CD4-positive, CD25-positive, alpha-beta regulatory T cell (primary cell): ENCODE data around the gene SOX5. TPM values are rescaled to one million over a fixed set of nuclear protein-coding genes. Genes with fewer than 3 reads are reported as not detected.

Experiments
- ATAC-seq, 2 donors: fragments of 150-1000 bp; cut with Tn5 transposase; one replicate each; pipeline ENCODE4 v1.10.0; 2021; ENCODE audit warnings: low read depth in 2 of 2, moderate number of reproducible peaks in 2 of 2, moderate library complexity in 1 of 2
- DNase-seq, 3 donors: peaks; one replicate each; pipeline versions ENCODE4 v3.0.0 to v3.0.0-alpha.2; 2012 to 2022; ENCODE audit warnings: mixed read lengths in 1 of 3
- H3K27ac ChIP-seq: one replicate; pipeline ENCODE4 v1.7.0; 2013; ENCODE audit warnings: mild to moderate bottlenecking, low read length; ENCODE audit not compliant: insufficient read depth, poor library complexity, severe bottlenecking
- H3K27me3 ChIP-seq: one replicate; pipeline ENCODE4 v1.7.0; 2013; ENCODE audit warnings: low read length; ENCODE audit not compliant: control insufficient read depth, insufficient read depth
- H3K36me3 ChIP-seq: one replicate; pipeline ENCODE4 v1.7.0; 2013; ENCODE audit warnings: mild to moderate bottlenecking, low read length, moderate library complexity; ENCODE audit not compliant: control insufficient read depth, insufficient read depth
- H3K4me1 ChIP-seq: 2 replicates; pipeline ENCODE4 v1.7.0; 2013; ENCODE audit warnings: mild to moderate bottlenecking, low read length; ENCODE audit not compliant: insufficient read depth, control insufficient read depth, poor library complexity, severe bottlenecking
- H3K4me3 ChIP-seq: one replicate; pipeline ENCODE4 v1.7.0; 2013; ENCODE audit warnings: low read depth, mild to moderate bottlenecking, low read length, moderate library complexity
- H3K9me3 ChIP-seq, 2 experiments: 1 replicate in 1 of 2; 2 replicates in 1 of 2; pipeline ENCODE4 v1.7.0; 2013; ENCODE audit warnings: low read length in 2 of 2, mild to moderate bottlenecking in 1 of 2, moderate library complexity in 1 of 2; ENCODE audit not compliant: control insufficient read depth in 2 of 2
- H3K27ac Mint-ChIP-seq, 3 donors: one replicate each; pipeline ENCODE4 v1.8.0; 2020 to 2022; ENCODE audit warnings: mild to moderate bottlenecking in 3 of 3, mixed read lengths in 3 of 3, moderate library complexity in 2 of 3
- H3K27me3 Mint-ChIP-seq: one replicate; pipeline ENCODE4 v1.8.0; 2022; ENCODE audit warnings: mild to moderate bottlenecking, mixed read lengths
- H3K36me3 Mint-ChIP-seq: one replicate; pipeline ENCODE4 v1.8.0; 2020; ENCODE audit warnings: mixed read lengths
- H3K4me1 Mint-ChIP-seq, 4 donors: one replicate each; pipeline ENCODE4 v1.8.0; 2020 to 2022; ENCODE audit warnings: mixed read lengths in 4 of 4, mild to moderate bottlenecking in 1 of 4
- H3K4me3 Mint-ChIP-seq, 4 donors: one replicate each; pipeline ENCODE4 v1.8.0; 2020 to 2022; ENCODE audit warnings: mild to moderate bottlenecking in 4 of 4, mixed read lengths in 4 of 4, moderate library complexity in 3 of 4
- H3K9me3 Mint-ChIP-seq, 7 donors: one replicate each; pipeline ENCODE4 v1.8.0; 2020 to 2022; ENCODE audit warnings: mixed read lengths in 7 of 7, mild to moderate bottlenecking in 3 of 7, moderate library complexity in 2 of 7
- polyA plus RNA-seq, 4 donors: library from polyadenylated mRNA; unstranded; fragments of 300-500 nt; fragmentation: Illumina TruSeq; gene quantifications; one replicate each; pipeline ENCODE4 v1.2.3, GENCODE V29; 2021
- total RNA-seq: library from RNA; stranded (reverse); gene quantifications from one replicate; pipeline ENCODE4 v1.2.3, GENCODE V29; 2022

SOX5 gene
- total and polyA plus RNA-seq, 5 donors from 2014 or later: not detected

DNA sequence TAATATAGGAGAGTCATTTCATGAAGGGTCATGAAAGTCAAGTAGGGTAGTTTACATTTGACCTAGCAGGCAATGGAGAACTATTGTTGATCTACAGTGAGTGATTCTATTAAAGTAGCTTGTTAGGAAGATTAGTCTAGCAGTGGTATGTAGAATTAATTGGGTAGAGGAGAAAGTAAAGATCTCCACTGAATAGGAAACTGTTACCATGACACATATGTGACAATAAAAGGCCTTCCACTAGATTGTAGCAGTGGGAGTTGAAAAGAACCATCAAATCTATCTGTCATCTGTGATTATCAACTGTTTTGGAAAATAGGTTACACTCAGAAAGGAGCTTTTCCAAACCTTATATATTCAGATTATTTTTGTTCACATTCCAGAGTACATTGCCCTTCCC lies 92.3 kb downstream of the SOX5 start:
- Mint-ChIP-seq H3K9me3 (peaks cover 0 to 18% (median 5%) of the 10 kb centered on the region in 7 donors), H3K4me3 (no peak overlapping the region), H3K36me3 (no peaks in the 10 kb centered on the region), H3K27me3 (no peaks in the 10 kb centered on the region), H3K27ac (no peak overlapping the region), H3K4me1 (no peaks in the 10 kb centered on the region)
- Histone ChIP-seq H3K27ac (no peak overlapping the region), H3K27me3 (no peaks in the 10 kb centered on the region), H3K4me1 (no peaks in the 10 kb centered on the region), H3K4me3 (no peak overlapping the region), H3K36me3 (no peaks in the 10 kb centered on the region), H3K9me3 (no peaks in the 10 kb centered on the region)
- no peak for ATAC-seq
- no peak for DNase-seq

DNA sequence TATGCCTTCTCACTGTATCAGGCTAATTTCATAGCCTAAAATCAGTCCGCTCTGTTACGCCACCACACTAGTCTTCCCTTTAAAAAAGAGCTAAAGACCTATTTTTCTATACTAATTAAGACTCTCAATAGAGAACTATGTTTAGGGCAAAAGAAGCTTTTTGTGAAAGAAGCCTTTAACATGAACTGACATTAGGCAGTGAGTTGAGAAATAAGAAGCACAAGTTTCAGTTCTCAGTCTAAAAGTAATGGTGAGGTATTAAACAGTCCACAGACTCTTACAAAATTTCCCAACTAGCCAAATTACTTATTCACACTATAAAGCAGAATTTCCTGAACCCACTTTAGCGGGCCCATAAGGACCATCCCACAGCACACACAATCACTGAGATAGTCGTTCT lies 93.7 kb downstream of the SOX5 start:
- no peak for DNase-seq
- Histone ChIP-seq H3K9me3 (no peaks in the 10 kb centered on the region), H3K27me3 (no peaks in the 10 kb centered on the region), H3K4me1 (no peaks in the 10 kb centered on the region), H3K27ac (no peak overlapping the region), H3K36me3 (no peaks in the 10 kb centered on the region), H3K4me3 (no peak overlapping the region)
- H3K4me3 Mint-ChIP-seq: no peak overlapping the region
- no peaks in the 10 kb centered on the region for H3K36me3 Mint-ChIP-seq
- ATAC-seq: no peak
- no peaks in the 10 kb centered on the region for H3K4me1 Mint-ChIP-seq
- H3K27me3 Mint-ChIP-seq: no peaks in the 10 kb centered on the region
- no peak overlapping the region for H3K27ac Mint-ChIP-seq
- peaks cover 0 to 16% (median 3%) of the 10 kb centered on the region in 7 donors for H3K9me3 Mint-ChIP-seq

DNA sequence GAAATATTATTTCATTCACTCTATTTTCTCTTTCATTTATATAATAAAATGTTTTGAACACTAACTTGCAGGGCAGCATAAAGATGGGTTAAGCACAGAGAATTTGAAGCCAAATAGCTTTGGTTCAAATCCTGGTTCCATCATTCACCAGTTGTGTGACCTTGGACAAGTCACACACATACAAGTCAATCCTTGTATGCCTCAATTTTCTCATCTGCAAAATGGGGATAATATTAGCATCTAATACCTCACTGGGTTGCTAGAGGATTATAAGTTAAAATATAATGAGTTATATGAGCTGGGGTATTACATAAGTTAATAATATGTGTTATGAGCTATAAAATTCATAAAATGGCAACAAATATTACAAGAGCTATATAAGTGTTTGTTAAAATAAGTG lies 94.9 kb downstream of the SOX5 start:
- no peak for ATAC-seq
- no peak for DNase-seq
- Histone ChIP-seq H3K4me1 (no peaks in the 10 kb centered on the region), H3K27ac (no peak overlapping the region), H3K27me3 (no peaks in the 10 kb centered on the region), H3K36me3 (no peaks in the 10 kb centered on the region), H3K9me3 (no peaks in the 10 kb centered on the region), H3K4me3 (no peak overlapping the region)
- Mint-ChIP-seq H3K27me3 (no peaks in the 10 kb centered on the region), H3K36me3 (no peaks in the 10 kb centered on the region), H3K27ac (no peak overlapping the region), H3K9me3 (peaks cover 0 to 8% (median 2%) of the 10 kb centered on the region in 7 donors), H3K4me3 (no peak overlapping the region), H3K4me1 (no peaks in the 10 kb centered on the region)

DNA sequence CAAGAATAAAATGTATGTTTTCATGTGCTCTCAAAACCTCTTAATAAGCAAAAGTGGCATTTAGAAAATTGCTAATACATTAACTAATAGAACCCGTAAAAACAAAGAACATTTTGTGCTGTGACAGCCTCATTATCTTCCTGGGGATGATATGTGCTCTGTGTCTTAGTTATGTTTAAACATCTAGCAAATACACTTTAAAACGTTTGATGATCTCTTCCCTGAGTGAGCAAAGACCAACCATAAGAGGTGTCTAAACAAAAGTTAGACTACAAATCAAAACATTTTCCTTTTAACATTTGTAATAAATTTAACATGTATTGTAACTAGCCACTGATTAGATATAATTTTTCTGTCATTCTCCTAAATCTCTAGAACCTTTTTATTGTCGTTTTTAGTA lies 95.8 kb downstream of the SOX5 start:
- Mint-ChIP-seq H3K36me3 (no peaks in the 10 kb centered on the region), H3K27me3 (no peaks in the 10 kb centered on the region), H3K27ac (no peak overlapping the region), H3K4me1 (no peaks in the 10 kb centered on the region), H3K9me3 (peaks cover 0 to 4% (median 2%) of the 10 kb centered on the region in 7 donors), H3K4me3 (no peak overlapping the region)
- ATAC-seq (no peak), DNase-seq (no peak)
- H3K4me3 ChIP-seq: no peak overlapping the region
- no peaks in the 10 kb centered on the region for H3K4me1 ChIP-seq
- no peaks in the 10 kb centered on the region for H3K27me3 ChIP-seq
- H3K9me3 ChIP-seq: no peaks in the 10 kb centered on the region
- H3K27ac ChIP-seq: no peak overlapping the region
- no peaks in the 10 kb centered on the region for H3K36me3 ChIP-seq

DNA sequence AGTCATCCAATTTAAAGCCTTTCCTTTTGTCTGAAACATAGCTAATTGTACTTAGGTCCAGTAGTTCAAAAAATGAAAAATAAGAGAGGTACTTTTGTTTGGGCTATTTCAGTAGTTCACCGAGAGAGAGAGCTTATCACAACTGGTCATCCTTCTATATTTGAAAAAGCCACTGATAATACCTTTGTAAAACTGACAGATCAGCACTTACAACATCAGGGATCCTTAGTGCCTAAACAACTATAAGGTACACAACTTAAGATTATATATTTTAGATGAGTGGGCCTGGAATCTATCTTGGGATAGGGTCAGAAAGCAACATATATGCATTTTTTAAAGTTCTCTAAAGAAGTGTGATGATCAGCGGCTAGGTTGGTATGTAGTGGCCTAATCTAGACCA lies 97.9 kb downstream of the SOX5 start:
- no peaks in the 10 kb centered on the region for H3K9me3 ChIP-seq
- no peaks in the 10 kb centered on the region for H3K4me1 ChIP-seq
- ATAC-seq (no peak), DNase-seq (no peak)
- Mint-ChIP-seq H3K36me3 (no peaks in the 10 kb centered on the region), H3K4me1 (no peaks in the 10 kb centered on the region), H3K27me3 (no peaks in the 10 kb centered on the region), H3K27ac (no peak overlapping the region), H3K9me3 (peaks cover 0 to 2% (median 0%) of the 10 kb centered on the region in 7 donors), H3K4me3 (no peak overlapping the region)
- H3K36me3 ChIP-seq: no peaks in the 10 kb centered on the region
- H3K4me3 ChIP-seq: no peak overlapping the region
- H3K27ac ChIP-seq: no peak overlapping the region
- no peaks in the 10 kb centered on the region for H3K27me3 ChIP-seq

DNA sequence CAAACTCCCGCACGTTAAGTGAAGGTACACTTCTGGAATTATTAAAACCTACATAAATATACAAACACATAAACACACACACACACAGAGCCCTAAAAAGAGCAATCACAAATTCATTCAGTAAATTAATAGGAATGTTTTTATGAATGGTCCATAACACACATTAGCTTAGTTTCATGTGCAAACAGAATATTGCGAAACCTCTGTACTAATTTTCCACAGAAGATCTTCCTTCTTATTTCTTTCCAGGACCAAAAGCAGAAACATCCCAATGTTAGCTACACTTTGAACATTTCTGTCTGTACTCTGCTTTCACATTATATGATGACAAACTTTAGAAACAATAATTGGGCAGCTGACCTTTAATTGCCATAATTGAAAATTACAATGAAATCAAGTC lies 101.6 kb downstream of the SOX5 start:
- H3K4me1 Mint-ChIP-seq: no peaks in the 10 kb centered on the region
- ATAC-seq (no peak), DNase-seq (no peak)
- no peak overlapping the region for H3K4me3 Mint-ChIP-seq
- H3K27ac ChIP-seq: no peak overlapping the region
- H3K9me3 ChIP-seq: no peaks in the 10 kb centered on the region
- no peak overlapping the region for H3K27ac Mint-ChIP-seq
- H3K9me3 Mint-ChIP-seq: peaks cover 0 to 5% (median 1%) of the 10 kb centered on the region in 7 donors
- no peaks in the 10 kb centered on the region for H3K36me3 Mint-ChIP-seq
- no peaks in the 10 kb centered on the region for H3K27me3 Mint-ChIP-seq
- no peaks in the 10 kb centered on the region for H3K4me1 ChIP-seq
- H3K36me3 ChIP-seq: no peaks in the 10 kb centered on the region
- H3K4me3 ChIP-seq: no peak overlapping the region
- no peaks in the 10 kb centered on the region for H3K27me3 ChIP-seq

DNA sequence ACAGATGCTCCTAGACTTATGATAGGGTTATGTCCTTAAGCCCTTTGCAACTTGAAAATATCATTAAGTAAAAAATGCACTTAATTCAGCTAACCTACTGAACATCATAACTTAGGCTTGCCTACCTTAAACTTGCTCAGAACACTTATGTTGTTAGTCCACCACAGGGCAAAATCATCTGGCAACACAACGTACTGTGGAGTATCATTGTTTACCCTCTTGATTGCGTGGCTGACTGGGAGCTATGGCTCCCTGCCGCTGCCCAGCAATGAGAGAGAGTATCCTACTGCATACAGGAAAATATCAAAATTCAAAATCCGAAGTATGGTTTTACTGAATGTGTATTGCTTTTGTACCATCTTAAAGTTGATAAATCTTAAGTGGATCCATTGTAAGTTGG lies 105.5 kb downstream of the SOX5 start:
- H3K4me3 Mint-ChIP-seq: no peak overlapping the region
- H3K27me3 ChIP-seq: no peaks in the 10 kb centered on the region
- no peaks in the 10 kb centered on the region for H3K27me3 Mint-ChIP-seq
- H3K9me3 Mint-ChIP-seq: peaks cover 0 to 5% (median 1%) of the 10 kb centered on the region in 7 donors
- H3K9me3 ChIP-seq: no peaks in the 10 kb centered on the region
- DNase-seq: no peak
- H3K36me3 ChIP-seq: no peaks in the 10 kb centered on the region
- no peaks in the 10 kb centered on the region for H3K4me1 ChIP-seq
- ATAC-seq: no peak
- H3K4me3 ChIP-seq: no peak overlapping the region
- no peaks in the 10 kb centered on the region for H3K36me3 Mint-ChIP-seq
- no peaks in the 10 kb centered on the region for H3K4me1 Mint-ChIP-seq
- no peak overlapping the region for H3K27ac ChIP-seq
- no peak overlapping the region for H3K27ac Mint-ChIP-seq

DNA sequence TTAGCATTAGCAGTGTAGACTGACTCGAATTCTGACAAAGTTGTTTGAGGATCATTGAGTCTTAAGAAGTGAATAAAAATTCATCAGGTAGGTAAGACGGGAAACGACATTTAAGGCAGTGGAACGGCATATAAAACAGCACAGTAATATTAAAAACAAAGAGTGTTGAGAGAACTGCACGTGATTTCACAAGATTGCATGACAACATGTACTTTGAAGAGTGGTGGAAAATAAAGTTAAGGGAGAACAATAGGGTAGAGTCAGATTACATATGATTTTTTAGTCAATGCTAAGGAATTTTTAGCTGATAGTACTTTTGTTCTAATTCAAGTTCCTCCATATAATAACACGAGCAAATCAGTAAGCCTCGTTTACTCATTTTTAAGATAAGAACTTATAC lies 115.4 kb downstream of the SOX5 start:
- H3K4me3 ChIP-seq: no peak overlapping the region
- H3K36me3 ChIP-seq: no peaks in the 10 kb centered on the region
- H3K27me3 ChIP-seq: no peaks in the 10 kb centered on the region
- Mint-ChIP-seq H3K4me1 (no peaks in the 10 kb centered on the region), H3K9me3 (peaks cover 0 to 5% (median 2%) of the 10 kb centered on the region in 7 donors), H3K36me3 (no peaks in the 10 kb centered on the region), H3K27ac (no peak overlapping the region), H3K27me3 (no peaks in the 10 kb centered on the region), H3K4me3 (no peak overlapping the region)
- H3K4me1 ChIP-seq: no peaks in the 10 kb centered on the region
- ATAC-seq (no peak), DNase-seq (no peak)
- H3K27ac ChIP-seq: no peak overlapping the region
- no peaks in the 10 kb centered on the region for H3K9me3 ChIP-seq
